ENCODE data around the gene GATAD2A.

Gene GATAD2A

GRCh38 chr19:19514215-19514657, 108.8 kb downstream of the GATAD2A start:
- peak; percentile 16 to 65 (median 51) for DNase-seq

GRCh38 chr19:19514881-19515641, 109.6 kb downstream of the GATAD2A start, which contains the start of gene TSSK6:
Gene TSSK6 (minus strand): TSS chr19:19515548. CDS start chr19:19515427, 121 bp downstream.
- DNase-seq = no peak

- peak; percentile 95 to 96 (median 96) for DNase-seq
Observed at GRCh38 chr19:19515642-19516519, 110.4 kb downstream of the GATAD2A start, which contains the start of gene NDUFA13. Gene NDUFA13 (plus strand): TSS chr19:19516225. CDS start chr19:19516239, 14 bp downstream.

- DNase-seq = no peak
Observed at GRCh38 chr19:19517235-19517619, 111.8 kb downstream of the GATAD2A start.

GRCh38 chr19:19520989-19521388, 115.5 kb downstream of the GATAD2A start:
- no peak for DNase-seq

GRCh38 chr19:19523177-19523576, 117.7 kb downstream of the GATAD2A start:
- no peak for DNase-seq

- DNase-seq = no peak
Observed at GRCh38 chr19:19524053-19524452, 118.6 kb downstream of the GATAD2A start.

- DNase-seq = no peak
Observed at GRCh38 chr19:19525611-19526380, 120.3 kb downstream of the GATAD2A start.

- no peak for DNase-seq
Observed at GRCh38 chr19:19526581-19527370, 121.3 kb downstream of the GATAD2A start.

- DNase-seq = no peak
Observed at GRCh38 chr19:19527371-19527656, 121.8 kb downstream of the GATAD2A start.

- DNase-seq = no peak
Observed at GRCh38 chr19:19527674-19528625, 122.5 kb downstream of the GATAD2A start.

- DNase-seq = no peak
Observed at GRCh38 chr19:19528721-19529490, 123.4 kb downstream of the GATAD2A start, which contains the start of gene YJEFN3. Gene YJEFN3 (plus strand): TSS chr19:19528911. CDS start chr19:19528933, 22 bp downstream.

- no peak for DNase-seq
Observed at GRCh38 chr19:19529783-19530422, 124.4 kb downstream of the GATAD2A start.

GRCh38 chr19:19530423-19530804, 124.9 kb downstream of the GATAD2A start:
- DNase-seq = peak; percentile 24 to 72 (median 54)

- no peak for DNase-seq
Observed at GRCh38 chr19:19530889-19531288, 125.4 kb downstream of the GATAD2A start.

- peak; percentile 81 to 93 (median 92) for DNase-seq
Observed at GRCh38 chr19:19531951-19532805, 126.7 kb downstream of the GATAD2A start.

GRCh38 chr19:19532806-19533701, 127.6 kb downstream of the GATAD2A start:
- DNase-seq = no peak

All from suppressor macrophage (primary cell).